A673 (cell line): ENCODE measurements around the gene ZIC5. TPM values are rescaled to one million over a fixed set of nuclear protein-coding genes. Genes with fewer than 3 reads are reported as not detected.

Experiments
- BruUV-seq: library from RNA; stranded (reverse); fragments of 400-500 nt; replicated peaks from 2 replicates; lab custom pipeline; 2021; lab: Mats Ljungman, UMichigan
- CTCF ChIA-PET: fragments of 300-600 bp; sonication (Branson Sonifier 250); formaldehyde crosslinking; loops from one replicate; lab custom pipeline; 2022; ENCODE audit warnings: antibody characterized with exemption; lab: Charles Lee
- POLR2A ChIA-PET: fragments of 300-600 bp; sonication (Branson Sonifier 250); formaldehyde crosslinking; loops from one replicate; lab custom pipeline; 2022; ENCODE audit warnings: antibody characterized with exemption; ENCODE audit not compliant: low non-redundant PET; lab: Charles Lee
- DNase-seq: peaks from one replicate; pipeline ENCODE4 v3.0.0-alpha.2; 2015; ENCODE audit warnings: low spot score
- H3K27ac ChIP-seq: fragments of 200-600 bp; sonication (generic); 2 replicates; pipeline ENCODE4 v1.5.1; 2016; ENCODE audit warnings: mixed run types, low read depth, mild to moderate bottlenecking, mixed read lengths, antibody characterized with exemption, low read length; ENCODE audit not compliant: poor library complexity, severe bottlenecking
- H3K27me3 ChIP-seq: fragments of 200-600 bp; sonication (generic); replicated peaks from 2 replicates; pipeline ENCODE4 v1.6.1; 2017; ENCODE audit warnings: mixed run types, low read depth, mild to moderate bottlenecking, mixed read lengths, antibody characterized with exemption, low read length; ENCODE audit not compliant: insufficient read depth, poor library complexity
- H3K36me3 ChIP-seq: fragments of 200-600 bp; sonication (generic); 2 replicates; pipeline ENCODE4 v1.6.1; 2016; ENCODE audit warnings: mixed run types, mild to moderate bottlenecking, mixed read lengths, antibody characterized with exemption, low read length; ENCODE audit not compliant: insufficient read depth, poor library complexity, severe bottlenecking
- H3K4me1 ChIP-seq: fragments of 200-600 bp; sonication (generic); 2 replicates; pipeline ENCODE4 v1.6.1; 2017; ENCODE audit warnings: mixed run types, mild to moderate bottlenecking, mixed read lengths, antibody characterized with exemption, low read length; ENCODE audit not compliant: insufficient read depth, poor library complexity, severe bottlenecking
- H3K4me3 ChIP-seq: fragments of 200-600 bp; sonication (generic); 2 replicates; pipeline ENCODE4 v1.5.1; 2016; ENCODE audit warnings: low read depth, mixed run types, mild to moderate bottlenecking, mixed read lengths, low read length; ENCODE audit not compliant: poor library complexity, severe bottlenecking
- H3K9me3 ChIP-seq: fragments of 200-600 bp; sonication (generic); 2 replicates; pipeline ENCODE4 v1.6.1; 2016; ENCODE audit warnings: mixed run types, low read depth, mild to moderate bottlenecking, mixed read lengths, antibody characterized with exemption, low read length; ENCODE audit not compliant: poor library complexity, severe bottlenecking
- EZH2 ChIP-seq: fragments of 200-600 bp; sonication (generic); IDR thresholded peaks from 2 replicates; pipeline ENCODE4 v1.6.1; 2017; ENCODE audit warnings: borderline replicate concordance, low read depth, mild to moderate bottlenecking, mixed read lengths, antibody characterized with exemption, low read length; ENCODE audit not compliant: poor library complexity, severe bottlenecking
- intact Hi-C: fragments of 100-400 bp; cut with micrococcal nuclease; formaldehyde crosslinking; loops from one replicate; pipeline ENCODE4 v1.10.0; 2022; ENCODE audit not compliant: unreplicated experiment
- total RNA-seq: library from RNA; stranded (reverse); gene quantifications from 2 replicates; pipeline ENCODE4 v1.2.3, GENCODE V29; 2021
- TF ChIP-seq, protein P1 (sequence below): fragments of 300-800, 200-600 bp; sonication (generic); conservative IDR thresholded peaks from 2 replicates; pipeline ENCODE4 v1.5.1; 2017; ENCODE audit warnings: low read depth, mild to moderate bottlenecking, antibody characterized with exemption, low read length, moderate library complexity, mixed read lengths

The ZIC5 gene
- total RNA-seq, 1 experiment from 2014 or later, result 25.2 TPM

DNA sequence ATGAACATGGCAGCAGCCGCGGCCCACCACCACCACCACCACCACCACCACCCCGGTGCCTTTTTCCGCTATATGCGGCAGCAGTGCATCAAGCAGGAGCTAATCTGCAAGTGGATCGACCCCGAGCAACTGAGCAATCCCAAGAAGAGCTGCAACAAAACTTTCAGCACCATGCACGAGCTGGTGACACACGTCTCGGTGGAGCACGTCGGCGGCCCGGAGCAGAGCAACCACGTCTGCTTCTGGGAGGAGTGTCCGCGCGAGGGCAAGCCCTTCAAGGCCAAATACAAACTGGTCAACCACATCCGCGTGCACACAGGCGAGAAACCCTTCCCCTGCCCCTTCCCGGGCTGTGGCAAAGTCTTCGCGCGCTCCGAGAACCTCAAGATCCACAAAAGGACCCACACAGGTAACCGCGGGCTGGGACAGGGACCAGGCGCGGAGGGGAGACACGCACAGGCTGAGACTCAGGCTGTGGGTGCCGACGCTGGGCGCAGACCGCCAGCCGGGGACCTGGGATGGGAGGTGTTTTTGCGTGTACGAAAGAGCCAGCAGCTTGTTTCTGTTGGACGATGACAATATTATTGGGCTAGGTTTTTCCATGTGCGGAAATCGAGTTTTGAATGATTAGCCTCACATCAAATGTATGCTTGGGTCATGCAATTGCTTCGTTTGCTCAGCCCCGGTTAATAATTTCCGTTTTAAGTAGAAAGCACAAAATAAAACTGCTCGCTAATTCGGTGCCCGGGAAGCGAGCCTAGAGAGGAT is 11.3 kb upstream of the ZIC5 start:
- no peak for TF ChIP-seq EZH2
- TF ChIP-seq, protein P1, sequence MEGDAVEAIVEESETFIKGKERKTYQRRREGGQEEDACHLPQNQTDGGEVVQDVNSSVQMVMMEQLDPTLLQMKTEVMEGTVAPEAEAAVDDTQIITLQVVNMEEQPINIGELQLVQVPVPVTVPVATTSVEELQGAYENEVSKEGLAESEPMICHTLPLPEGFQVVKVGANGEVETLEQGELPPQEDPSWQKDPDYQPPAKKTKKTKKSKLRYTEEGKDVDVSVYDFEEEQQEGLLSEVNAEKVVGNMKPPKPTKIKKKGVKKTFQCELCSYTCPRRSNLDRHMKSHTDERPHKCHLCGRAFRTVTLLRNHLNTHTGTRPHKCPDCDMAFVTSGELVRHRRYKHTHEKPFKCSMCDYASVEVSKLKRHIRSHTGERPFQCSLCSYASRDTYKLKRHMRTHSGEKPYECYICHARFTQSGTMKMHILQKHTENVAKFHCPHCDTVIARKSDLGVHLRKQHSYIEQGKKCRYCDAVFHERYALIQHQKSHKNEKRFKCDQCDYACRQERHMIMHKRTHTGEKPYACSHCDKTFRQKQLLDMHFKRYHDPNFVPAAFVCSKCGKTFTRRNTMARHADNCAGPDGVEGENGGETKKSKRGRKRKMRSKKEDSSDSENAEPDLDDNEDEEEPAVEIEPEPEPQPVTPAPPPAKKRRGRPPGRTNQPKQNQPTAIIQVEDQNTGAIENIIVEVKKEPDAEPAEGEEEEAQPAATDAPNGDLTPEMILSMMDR, result no peak
- Histone ChIP-seq H3K9me3 (no peaks in the 10 kb centered on the region), H3K4me1 (peaks cover 7% of the 10 kb centered on the region), H3K27ac (peak overlapping the region; percentile 96), H3K27me3 (no peaks in the 10 kb centered on the region), H3K4me3 (peak overlapping the region; percentile 95), H3K36me3 (peaks cover 54% of the 10 kb centered on the region)
- peak; percentile 40 for DNase-seq
- CTCF ChIA-PET, result no interaction called here
- POLR2A ChIA-PET, result interaction anchor here (0.6 to 1.5 kb wide), 5 partner anchors 9 to 316 kb away, joined by 3 to 17 read pairs (median 11); no protein-coding TSS in a partner anchor
- BruUV-seq, result no TSS peak
- intact Hi-C loops, result loop anchor here (5.0 kb wide), 1 partner anchor 326 kb away; no protein-coding TSS in a partner anchor

DNA sequence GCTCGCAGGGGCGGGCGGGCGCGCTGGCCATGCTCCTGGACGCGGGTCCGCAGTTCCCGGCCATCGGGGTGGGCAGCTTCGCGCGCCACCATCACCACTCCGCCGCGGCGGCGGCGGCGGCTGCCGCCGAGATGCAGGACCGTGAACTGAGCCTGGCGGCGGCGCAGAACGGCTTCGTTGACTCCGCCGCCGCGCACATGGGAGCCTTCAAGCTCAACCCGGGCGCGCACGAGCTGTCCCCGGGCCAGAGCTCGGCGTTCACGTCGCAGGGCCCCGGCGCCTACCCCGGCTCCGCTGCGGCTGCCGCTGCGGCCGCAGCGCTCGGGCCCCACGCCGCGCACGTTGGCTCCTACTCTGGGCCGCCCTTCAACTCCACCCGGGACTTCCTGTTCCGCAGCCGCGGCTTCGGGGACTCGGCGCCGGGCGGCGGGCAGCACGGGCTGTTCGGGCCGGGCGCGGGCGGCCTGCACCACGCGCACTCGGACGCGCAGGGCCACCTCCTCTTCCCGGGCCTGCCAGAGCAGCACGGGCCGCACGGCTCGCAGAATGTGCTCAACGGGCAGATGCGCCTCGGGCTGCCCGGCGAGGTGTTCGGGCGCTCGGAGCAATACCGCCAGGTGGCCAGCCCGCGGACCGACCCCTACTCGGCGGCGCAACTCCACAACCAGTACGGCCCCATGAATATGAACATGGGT is 10.6 kb upstream of the ZIC5 start:
- POLR2A ChIA-PET, result interaction anchor here (0.7 to 1.5 kb wide), 4 partner anchors 10 to 316 kb away, joined by 3 to 17 read pairs (median 12); partner anchors contain the start of gene ZIC5
- CTCF ChIA-PET, result no interaction called here
- intact Hi-C loops, result loop anchor here (5.0 kb wide), 1 partner anchor 325 kb away; no protein-coding TSS in a partner anchor
- Histone ChIP-seq H3K27me3 (no peaks in the 10 kb centered on the region), H3K9me3 (no peaks in the 10 kb centered on the region), H3K27ac (peak overlapping the region; percentile 96), H3K4me1 (peaks cover 5% of the 10 kb centered on the region), H3K4me3 (peak overlapping the region; percentile 95), H3K36me3 (peaks cover 47% of the 10 kb centered on the region)
- peak; percentile 68 for DNase-seq
- BruUV-seq, result no TSS peak
- TF ChIP-seq, protein P1, result no peak
- TF ChIP-seq EZH2, result no peak

DNA sequence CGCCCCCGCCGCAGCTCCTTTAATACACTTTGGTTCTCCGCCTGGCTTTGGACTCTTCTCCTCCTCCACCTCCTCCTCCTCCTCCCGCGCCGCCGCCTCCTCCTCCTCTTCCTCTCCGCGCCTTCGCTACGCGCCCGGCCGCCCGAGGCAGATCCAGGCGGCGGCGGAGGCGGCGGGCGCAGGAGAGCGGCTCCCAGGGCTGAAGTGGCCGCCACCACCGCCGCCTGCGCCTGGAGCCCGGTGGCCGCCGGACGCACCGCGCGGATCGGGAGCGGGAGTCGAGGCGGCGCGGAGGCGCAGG is 10.1 kb upstream of the ZIC5 start, which contains the start of gene ZIC2:
Gene ZIC2 (plus strand): TSS at position 50 of the 301 bp plus-strand sequence. CDS start 281 bp downstream, outside the sequence.
- intact Hi-C loops, result loop anchor here (5.0 kb wide), 1 partner anchor 324 kb away; no protein-coding TSS in a partner anchor
- H3K27ac ChIP-seq, result peak within 1 kb of the TSS; percentile 97
- no TSS peak for BruUV-seq
- TF ChIP-seq EZH2, result no peak
- TF ChIP-seq, protein P1, result no peak
- DNase-seq, result no peak
- CTCF ChIA-PET, result interaction anchor here (1.0 kb wide), 1 partner anchor 10 kb away, joined by 3 read pairs; the partner anchor contains the start of gene ZIC5
- no peaks in the 10 kb centered on the region for H3K27me3 ChIP-seq
- H3K36me3 ChIP-seq, result peaks cover 43% of the 10 kb centered on the region
- POLR2A ChIA-PET, result interaction anchor here (0.6 to 1.5 kb wide), 5 partner anchors 8 to 540 kb away, joined by 3 to 11 read pairs (median 3); partner anchors contain the start of gene ZIC5
- H3K9me3 ChIP-seq, result no peaks in the 10 kb centered on the region
- peaks cover 5% of the 10 kb centered on the region for H3K4me1 ChIP-seq
- H3K4me3 ChIP-seq, result peak within 1 kb of the TSS; percentile 95
